Measurements from ENCODE around the gene CTXND2. TPM values are rescaled to one million over a fixed set of nuclear protein-coding genes. Genes with fewer than 3 reads are reported as not detected.

CTXND2 gene
- total RNA-seq, 2 experiments from 2014 or later = not detected

GRCh38 chr1:150925080-150925479, 38.1 kb downstream of the CTXND2 start:
- no peak for TF ChIP-seq EZH2phosphoT487 (IDR thresholded peaks at IDR 0.05; ENCODE audit: borderline replicate concordance, low read depth, low read length)
- TF ChIP-seq, protein P1, sequence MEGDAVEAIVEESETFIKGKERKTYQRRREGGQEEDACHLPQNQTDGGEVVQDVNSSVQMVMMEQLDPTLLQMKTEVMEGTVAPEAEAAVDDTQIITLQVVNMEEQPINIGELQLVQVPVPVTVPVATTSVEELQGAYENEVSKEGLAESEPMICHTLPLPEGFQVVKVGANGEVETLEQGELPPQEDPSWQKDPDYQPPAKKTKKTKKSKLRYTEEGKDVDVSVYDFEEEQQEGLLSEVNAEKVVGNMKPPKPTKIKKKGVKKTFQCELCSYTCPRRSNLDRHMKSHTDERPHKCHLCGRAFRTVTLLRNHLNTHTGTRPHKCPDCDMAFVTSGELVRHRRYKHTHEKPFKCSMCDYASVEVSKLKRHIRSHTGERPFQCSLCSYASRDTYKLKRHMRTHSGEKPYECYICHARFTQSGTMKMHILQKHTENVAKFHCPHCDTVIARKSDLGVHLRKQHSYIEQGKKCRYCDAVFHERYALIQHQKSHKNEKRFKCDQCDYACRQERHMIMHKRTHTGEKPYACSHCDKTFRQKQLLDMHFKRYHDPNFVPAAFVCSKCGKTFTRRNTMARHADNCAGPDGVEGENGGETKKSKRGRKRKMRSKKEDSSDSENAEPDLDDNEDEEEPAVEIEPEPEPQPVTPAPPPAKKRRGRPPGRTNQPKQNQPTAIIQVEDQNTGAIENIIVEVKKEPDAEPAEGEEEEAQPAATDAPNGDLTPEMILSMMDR (conservative IDR thresholded peaks at IDR 0.05; ENCODE audit: low read length) = no peak
- Histone ChIP-seq H3K4me1 (ENCODE audit: insufficient read depth, low read length, poor library complexity, severe bottlenecking) (peaks cover 37% of the 10 kb centered on the region), H3K79me2 (ENCODE audit: insufficient read depth, low read depth, low read length) (peaks cover 20% of the 10 kb centered on the region; the same call in 1 of the 2 replicates), H3K4me2 (ENCODE audit: low read length) (peak overlapping the region; percentile 63; the same call in 1 of the 2 replicates), H3K4me3 (ENCODE audit: low read depth, low read length, poor library complexity, severe bottlenecking) (no peak overlapping the region), H3K36me3 (ENCODE audit: insufficient read depth, low read length) (peaks cover 28% of the 10 kb centered on the region), H3K27ac (ENCODE audit: low read depth, low read length, poor library complexity, severe bottlenecking) (no peak overlapping the region), H3K9me2 (ENCODE audit: insufficient read depth, low read length) (no peaks in the 10 kb centered on the region), H4K20me1 (ENCODE audit: insufficient read depth, low read length) (no peaks in the 10 kb centered on the region), H3K9me3 (ENCODE audit: low read length) (peaks cover 7% of the 10 kb centered on the region; the same call in 1 of the 2 replicates), H2AFZ (ENCODE audit: low read length) (0 out of 2 replicates have a peak overlapping the region, but pooled peaks have one; percentile 92)
- BruUV-seq (replicated peaks) = no TSS peak
- intact Hi-C loops (cut with micrococcal nuclease; ENCODE audit: unreplicated experiment) = loop anchor here (10.0 kb wide), 1 partner anchor 300 kb away; the partner anchor contains the start of gene ENSA
- ChIA-PET CTCF (ENCODE audit: unreplicated experiment) (no interaction called here), POLR2A (interaction anchor here (1.3 kb wide), 1 partner anchor 156 kb away, joined by 3 read pairs; no protein-coding TSS in a partner anchor)
- DNase-seq (ENCODE audit: low spot score) = no peak

DNA sequence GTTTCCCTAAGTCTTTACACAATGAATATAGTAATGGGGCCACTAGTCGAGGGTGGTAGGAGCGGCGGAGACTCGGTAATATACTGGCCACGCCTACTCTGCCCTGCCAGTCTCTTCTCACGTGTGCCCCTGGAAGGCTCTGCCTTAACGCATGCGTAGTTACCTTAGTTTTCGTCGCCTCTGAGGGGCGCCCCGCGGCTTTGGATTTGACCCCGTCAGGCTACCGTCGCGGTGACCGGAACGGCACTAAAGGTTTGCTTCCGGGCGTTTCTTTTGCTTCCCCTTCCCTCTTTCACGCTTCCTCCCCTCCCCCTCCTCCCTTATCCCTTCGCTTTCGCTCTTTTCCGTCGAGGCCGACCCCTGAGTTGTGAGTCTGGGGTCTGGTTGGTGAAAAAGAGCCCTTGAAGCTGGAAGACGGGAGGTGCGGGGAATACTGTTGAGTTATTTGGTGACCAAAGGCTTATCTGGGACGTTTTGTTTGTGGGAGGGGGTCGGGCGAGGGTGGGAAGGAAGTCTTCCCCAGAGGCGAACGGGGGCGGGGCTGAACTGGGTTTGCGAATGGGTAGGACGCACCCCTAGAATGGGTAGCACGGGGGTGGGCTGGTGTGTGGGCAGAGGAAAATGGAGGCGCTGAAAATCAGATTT, 39.3 kb downstream of the CTXND2 start, which contains the start of gene SETDB1:
Gene SETDB1 (plus strand): TSS at position 267 of the 645 bp plus-strand sequence. CDS start 1,352 bp downstream, outside the sequence.
- ChIA-PET POLR2A (interaction anchor here (0.5 to 1.6 kb wide), 7 partner anchors 8 to 364 kb away, joined by 3 to 4 read pairs (median 3); no protein-coding TSS in a partner anchor), CTCF (ENCODE audit: unreplicated experiment) (no interaction called here)
- Histone ChIP-seq H3K4me2 (ENCODE audit: low read length) (peak within 1 kb of the TSS; percentile 79), H3K4me1 (ENCODE audit: insufficient read depth, low read length, poor library complexity, severe bottlenecking) (peaks cover 37% of the 10 kb centered on the region), H3K36me3 (ENCODE audit: insufficient read depth, low read length) (peaks cover 40% of the 10 kb centered on the region), H2AFZ (ENCODE audit: low read length) (peak within 1 kb of the TSS; percentile 92), H3K79me2 (ENCODE audit: insufficient read depth, low read depth, low read length) (peaks cover 20% of the 10 kb centered on the region; the same call in 1 of the 2 replicates), H4K20me1 (ENCODE audit: insufficient read depth, low read length) (no peaks in the 10 kb centered on the region), H3K9me2 (ENCODE audit: insufficient read depth, low read length) (no peaks in the 10 kb centered on the region), H3K27ac (ENCODE audit: low read depth, low read length, poor library complexity, severe bottlenecking) (peak within 1 kb of the TSS; percentile 64), H3K4me3 (ENCODE audit: low read depth, low read length, poor library complexity, severe bottlenecking) (peak within 1 kb of the TSS; percentile 75), H3K9me3 (ENCODE audit: low read length) (peaks cover 14% of the 10 kb centered on the region; the same call in 1 of the 2 replicates)
- TF ChIP-seq EZH2phosphoT487 (IDR thresholded peaks at IDR 0.05; ENCODE audit: borderline replicate concordance, low read depth, low read length) = no peak
- TF ChIP-seq, protein P1 (conservative IDR thresholded peaks at IDR 0.05; ENCODE audit: low read length) = 0 out of 2 replicates have a peak, but pooled peaks have one; percentile 35
- intact Hi-C loops (cut with micrococcal nuclease; ENCODE audit: unreplicated experiment) = loop anchor here (1.0 to 10.0 kb wide), 3 partner anchors 48 to 365 kb away; partner anchors contain the start of genes CERS2 and ENSA
- peak; percentile 99 for DNase-seq (ENCODE audit: low spot score)
- no TSS peak for BruUV-seq (replicated peaks)

All from OCI-LY7 (cell line).